Loucy (cell line): ENCODE results near the gene CEP57.

ENCODE experiments used
- H2AFZ ChIP-seq: fragments of 200-600 bp; sonication (generic); 2 replicates; pipeline ENCODE4 v1.6.0; 2016; ENCODE audit warnings: antibody characterized with exemption, mild to moderate bottlenecking, low read length, moderate library complexity
- H3F3A ChIP-seq: fragments of 200-600 bp; 2 replicates; pipeline ENCODE4 v1.6.0; 2016; ENCODE audit warnings: antibody characterized with exemption, low read depth, mild to moderate bottlenecking
- H3K27me3 ChIP-seq: fragments of 200-600 bp; sonication (generic); 2 replicates; pipeline ENCODE4 v1.6.1; 2014; ENCODE audit warnings: low read length, mild to moderate bottlenecking; ENCODE audit not compliant: insufficient read depth, poor library complexity, severe bottlenecking
- H3K36me3 ChIP-seq: fragments of 200-600 bp; sonication (generic); 2 replicates; pipeline ENCODE4 v1.6.1; 2016; ENCODE audit warnings: low read length; ENCODE audit not compliant: insufficient read depth
- H3K4me1 ChIP-seq: fragments of 200-600 bp; sonication (generic); 2 replicates; pipeline ENCODE4 v1.5.1; 2014; ENCODE audit warnings: low read length, mild to moderate bottlenecking; ENCODE audit not compliant: insufficient read depth, poor library complexity, severe bottlenecking
- H3K4me2 ChIP-seq: fragments of 200-600 bp; sonication (generic); 2 replicates; pipeline ENCODE4 v1.6.0; 2014; ENCODE audit warnings: antibody characterized with exemption, low read length, low read depth, mild to moderate bottlenecking; ENCODE audit not compliant: poor library complexity, severe bottlenecking
- H3K4me3 ChIP-seq: fragments of 200-600 bp; sonication (generic); 2 replicates; pipeline ENCODE4 v1.5.1; 2014; ENCODE audit warnings: low read length, mild to moderate bottlenecking, mixed read lengths; ENCODE audit not compliant: poor library complexity, severe bottlenecking
- H3K79me2 ChIP-seq: fragments of 200-600 bp; sonication (generic); 2 replicates; pipeline ENCODE4 v1.6.1; 2014; ENCODE audit warnings: low read length; ENCODE audit not compliant: insufficient read depth
- H3K9ac ChIP-seq: fragments of 200-600 bp; sonication (generic); 2 replicates; pipeline ENCODE4 v1.6.0; 2014; ENCODE audit warnings: mild to moderate bottlenecking, low read depth, low read length, moderate library complexity; ENCODE audit not compliant: poor library complexity, severe bottlenecking
- H3K9me2 ChIP-seq: fragments of 200-600 bp; sonication (generic); replicated peaks from 2 replicates; pipeline ENCODE4 v1.6.1; 2016; ENCODE audit warnings: low read depth, low read length, mixed read lengths
- H3K9me3 ChIP-seq: fragments of 200-600 bp; sonication (generic); 2 replicates; pipeline ENCODE4 v1.6.1; 2014; ENCODE audit warnings: mild to moderate bottlenecking, antibody characterized with exemption, low read length, low read depth; ENCODE audit not compliant: insufficient read depth
- H4K20me1 ChIP-seq: fragments of 200-600 bp; sonication (generic); 2 replicates; pipeline ENCODE4 v1.6.0; 2014; ENCODE audit warnings: antibody characterized with exemption, low read length, mild to moderate bottlenecking; ENCODE audit not compliant: insufficient read depth, poor library complexity, severe bottlenecking
- CTCF ChIP-seq: fragments of 200-600 bp; sonication (generic); conservative IDR thresholded peaks from 2 replicates; pipeline ENCODE4 v1.5.1; 2014; ENCODE audit warnings: mild to moderate bottlenecking, antibody characterized with exemption, low read length
- EZH2phosphoT487 ChIP-seq: fragments of 200-600 bp; IDR thresholded peaks from 2 replicates; pipeline ENCODE4 v1.6.1; 2018; ENCODE audit warnings: antibody characterized with exemption, mild to moderate bottlenecking, moderate library complexity, borderline replicate concordance

Gene CEP57

GRCh38 chr11:95791709-95792033, 1.4 kb downstream of the CEP57 start:
- Histone ChIP-seq H3K27me3 (no peaks in the 10 kb centered on the region), H2AFZ (no peak overlapping the region), H4K20me1 (peaks cover 79% of the 10 kb centered on the region), H3K4me3 (peak overlapping the region; percentile 89), H3K79me2 (peaks cover 89% of the 10 kb centered on the region), H3K4me1 (peaks cover 70% of the 10 kb centered on the region), H3K9me3 (no peaks in the 10 kb centered on the region), H3K4me2 (peak overlapping the region; percentile 97), H3K9me2 (no peaks in the 10 kb centered on the region), H3F3A (peaks cover 3% of the 10 kb centered on the region), H3K9ac (peak overlapping the region; percentile 95), H3K36me3 (0 out of 2 replicates have a peak, but pooled peaks cover 4% of the 10 kb centered on the region)
- TF ChIP-seq CTCF (no peak), EZH2phosphoT487 (no peak)

DNA sequence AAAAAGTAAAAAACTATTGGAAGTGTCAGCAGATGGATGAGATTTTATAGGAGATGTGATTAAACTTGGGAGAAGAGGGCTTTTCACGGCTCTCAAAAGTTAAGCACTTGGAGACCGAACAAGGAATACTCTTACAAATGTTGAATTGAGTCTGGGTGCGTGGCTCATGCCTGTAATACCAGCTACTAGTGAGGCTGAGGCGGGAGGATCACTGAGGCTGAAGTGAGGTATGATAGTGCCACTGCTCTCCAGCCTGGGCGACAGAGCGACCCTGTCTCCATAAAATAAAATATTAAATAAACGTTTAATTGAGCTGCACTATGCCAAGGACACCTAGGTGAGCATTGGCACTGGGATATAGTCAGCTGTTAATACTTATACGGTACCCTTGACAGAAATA, 1.9 kb downstream of the CEP57 start:
- Histone ChIP-seq H3K27me3 (no peaks in the 10 kb centered on the region), H3K9ac (peak overlapping the region; percentile 95), H3K9me2 (no peaks in the 10 kb centered on the region), H3K9me3 (no peaks in the 10 kb centered on the region), H3K4me1 (peaks cover 69% of the 10 kb centered on the region), H3K79me2 (peaks cover 89% of the 10 kb centered on the region), H2AFZ (no peak overlapping the region), H3K4me2 (peak overlapping the region; percentile 97), H3K36me3 (0 out of 2 replicates have a peak, but pooled peaks cover 4% of the 10 kb centered on the region), H4K20me1 (peaks cover 82% of the 10 kb centered on the region), H3K4me3 (peak overlapping the region; percentile 89), H3F3A (peaks cover 3% of the 10 kb centered on the region)
- TF ChIP-seq EZH2phosphoT487 (no peak), CTCF (no peak)

DNA sequence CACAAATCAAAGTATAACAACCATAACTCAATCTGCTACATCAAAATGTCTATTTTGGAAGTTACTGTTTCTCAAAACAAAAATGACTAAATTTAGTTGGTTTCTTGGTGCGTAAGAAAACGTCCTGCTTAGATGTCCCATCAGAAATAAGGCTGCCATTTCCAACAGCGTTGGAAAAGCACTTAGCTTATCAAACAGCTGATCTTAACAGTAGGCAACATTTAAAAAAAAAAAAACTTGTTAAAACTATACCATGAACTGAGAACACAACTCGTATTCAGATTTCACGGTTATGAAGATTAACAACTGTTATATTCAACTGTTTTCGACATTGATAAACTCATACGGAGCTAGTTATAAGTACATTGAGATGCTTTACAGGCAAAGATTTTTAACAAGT, 2.4 kb downstream of the CEP57 start:
- H4K20me1 ChIP-seq = peaks cover 82% of the 10 kb centered on the region
- H3K9me2 ChIP-seq = no peaks in the 10 kb centered on the region
- H3K9me3 ChIP-seq = no peaks in the 10 kb centered on the region
- 0 out of 2 replicates have a peak, but pooled peaks cover under 1% of the 10 kb centered on the region for H3K36me3 ChIP-seq
- peak overlapping the region; percentile 97 for H3K4me2 ChIP-seq
- H2AFZ ChIP-seq = no peak overlapping the region
- peaks cover 89% of the 10 kb centered on the region for H3K79me2 ChIP-seq
- H3K4me3 ChIP-seq = peak overlapping the region; percentile 89
- TF ChIP-seq CTCF = no peak
- TF ChIP-seq EZH2phosphoT487 = no peak
- H3F3A ChIP-seq = peaks cover 3% of the 10 kb centered on the region
- H3K27me3 ChIP-seq = no peaks in the 10 kb centered on the region
- peaks cover 70% of the 10 kb centered on the region for H3K4me1 ChIP-seq
- peak overlapping the region; percentile 95 for H3K9ac ChIP-seq
